Breast epithelium (tissue), 4 donors: ENCODE results near the gene C5orf22. TPM values are rescaled to one million over a fixed set of nuclear protein-coding genes. Genes with fewer than 3 reads are reported as not detected.
"Not testable (repeated sequence)": the region's sequence is repeated elsewhere in the genome, so short reads cannot be mapped to it uniquely, and the experiment has no call there.

Experiments
- DNase-seq, 2 donors: peaks; one replicate each; pipeline ENCODE4 v3.0.0-alpha.2; 2019; ENCODE audit warnings: low spot score in 2 of 2
- H3K27ac ChIP-seq, 2 donors: fragments of 200-600 bp; sonication (generic) in 1 of 2; one replicate each; pipeline ENCODE4 v1.5.1; 2016 to 2019; ENCODE audit warnings: mild to moderate bottlenecking in 1 of 2
- H3K27me3 ChIP-seq, 2 donors: fragments of 200-600 bp; sonication (generic) in 1 of 2; one replicate each; pipeline versions ENCODE4 v1.5.1 to v1.6.0; 2017 to 2019; ENCODE audit warnings: control low read depth in 1 of 2, mild to moderate bottlenecking in 1 of 2
- H3K36me3 ChIP-seq: fragments of 200-600 bp; one replicate; pipeline ENCODE4 v1.5.1; 2019
- H3K4me1 ChIP-seq, 2 donors: fragments of 200-600 bp; sonication (generic); one replicate each; pipeline ENCODE4 v1.5.1; 2016 to 2019; ENCODE audit warnings: control low read depth in 1 of 2
- H3K4me3 ChIP-seq, 3 donors: fragments of 200-600 bp; sonication (generic); 1 replicate in 2 of 3; 2 replicates in 1 of 3; pipeline ENCODE4 v1.5.1; 2016 to 2019; ENCODE audit warnings: mild to moderate bottlenecking in 3 of 3, moderate library complexity in 2 of 3
- H3K9me3 ChIP-seq, 2 donors: fragments of 200-600 bp; sonication (generic) in 1 of 2; one replicate each; pipeline ENCODE4 v1.5.1; 2016 to 2019; ENCODE audit warnings: control low read depth in 1 of 2
- CTCF ChIP-seq, 3 donors: fragments of 450-650 bp; IDR thresholded peaks; one replicate each; pipeline ENCODE4 v1.5.1; 2016 to 2017; ENCODE audit warnings: antibody characterized with exemption in 3 of 3, mild to moderate bottlenecking in 3 of 3, moderate library complexity in 3 of 3
- POLR2A ChIP-seq: fragments of 450-650 bp; IDR thresholded peaks from one replicate; pipeline ENCODE4 v1.6.1; 2016; ENCODE audit warnings: antibody characterized with exemption, mild to moderate bottlenecking, moderate library complexity
- POLR2AphosphoS5 ChIP-seq, 3 donors: sonication (generic); formaldehyde crosslinking; IDR thresholded peaks; one replicate each; pipeline ENCODE4 v1.6.1; 2017; ENCODE audit warnings: antibody characterized with exemption in 3 of 3
- intact Hi-C: fragments of 100-400 bp; cut with DNase I; formaldehyde crosslinking; loops from one replicate; pipeline ENCODE4 v1.15.1; 2023; ENCODE audit warnings: low total_unique reads
- total RNA-seq, 3 donors: library from RNA; depleted of rRNA; stranded (reverse); fragments of >200 nt; gene quantifications; one replicate each; pipeline ENCODE4 v1.1.0, GENCODE V29; 2016

C5orf22 gene
- total RNA-seq, 3 donors from 2014 or later: 14.4 to 25.8 (median 17.4) TPM

DNA sequence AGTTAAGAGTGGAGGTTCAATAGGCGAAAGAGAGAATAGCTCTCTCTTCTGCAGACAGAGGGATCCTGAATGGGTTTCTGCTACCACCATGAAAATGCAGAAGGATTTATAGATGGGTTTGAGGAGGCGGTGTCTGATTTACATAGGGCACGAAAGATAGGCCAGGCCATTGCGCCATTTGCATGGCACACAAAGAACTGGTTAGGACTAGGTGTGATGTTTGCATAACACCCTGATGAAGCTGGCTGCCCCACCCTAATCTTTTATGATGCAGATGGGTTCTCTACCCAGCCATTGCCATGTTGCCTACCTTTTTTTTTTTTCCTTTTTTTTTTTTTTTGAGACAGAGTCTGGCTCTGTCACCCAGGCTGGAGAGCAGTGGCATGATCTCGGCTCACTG is 55.4 kb downstream of the C5orf22 start:
- no peak overlapping the region for H3K27ac ChIP-seq
- DNase-seq: no peak
- no peaks in the 10 kb centered on the region for H3K27me3 ChIP-seq
- no peak overlapping the region for H3K4me3 ChIP-seq
- intact Hi-C loops: loop anchor here (10.0 kb wide), 1 partner anchor 217 kb away; no protein-coding TSS in a partner anchor
- H3K9me3 ChIP-seq: no peaks in the 10 kb centered on the region
- H3K4me1 ChIP-seq: no peaks in the 10 kb centered on the region
- H3K36me3 ChIP-seq: no peaks in the 10 kb centered on the region
- no peak for TF ChIP-seq CTCF (IDR thresholded peaks at IDR 0.05)
- TF ChIP-seq POLR2A: no peak

DNA sequence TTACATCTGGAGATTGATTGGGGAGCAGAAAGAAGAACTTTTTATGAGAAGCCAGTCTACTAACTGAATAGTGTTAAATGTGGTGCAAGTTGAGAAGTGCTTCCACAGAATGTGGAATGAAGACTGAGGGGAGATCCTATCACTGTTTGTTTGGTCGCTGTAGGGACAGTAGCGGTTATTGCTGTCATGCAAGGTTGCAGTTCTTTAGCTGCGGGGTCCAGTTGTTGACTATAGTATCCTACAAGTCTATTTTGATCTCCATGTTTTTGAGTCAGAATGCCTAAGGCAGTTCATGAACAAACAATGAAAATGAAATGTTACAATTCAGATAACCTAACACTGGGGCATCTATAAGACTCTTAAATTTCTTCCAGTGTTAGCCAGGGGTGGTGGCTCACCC is 61.6 kb downstream of the C5orf22 start:
- DNase-seq: no peak
- Histone ChIP-seq H3K4me1 (no peaks in the 10 kb centered on the region), H3K36me3 (no peaks in the 10 kb centered on the region), H3K27me3 (no peaks in the 10 kb centered on the region), H3K9me3 (no peaks in the 10 kb centered on the region), H3K4me3 (no peak overlapping the region), H3K27ac (no peak overlapping the region)
- intact Hi-C loops: loop anchor here (10.0 kb wide), 1 partner anchor 999 kb away; no protein-coding TSS in a partner anchor
- no peak for TF ChIP-seq CTCF (IDR thresholded peaks at IDR 0.05)
- TF ChIP-seq POLR2A: no peak
- TF ChIP-seq POLR2AphosphoS5 (IDR thresholded peaks at IDR 0.05): no peak

DNA sequence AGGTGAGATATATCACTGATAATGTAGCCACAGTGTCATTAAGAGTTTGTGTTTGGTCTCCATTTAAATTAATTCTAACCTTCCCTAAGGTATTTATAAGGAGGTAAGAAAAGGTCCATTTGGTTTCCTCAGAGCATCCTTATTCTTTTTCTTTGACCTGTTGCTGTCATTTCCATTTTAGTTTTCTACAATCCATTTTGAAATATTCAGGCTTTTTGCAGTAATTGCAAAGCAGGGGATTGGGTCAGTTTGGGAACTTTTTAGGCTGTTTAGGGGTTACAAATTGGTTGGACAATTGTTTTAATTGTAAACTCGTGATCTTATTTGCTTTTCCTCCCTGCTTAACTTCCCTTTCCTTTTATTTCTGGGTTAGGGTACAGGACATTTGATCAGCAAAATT is 64.3 kb downstream of the C5orf22 start:
- no peaks in the 10 kb centered on the region for H3K36me3 ChIP-seq
- H3K4me3 ChIP-seq: no peak overlapping the region
- DNase-seq: no peak
- TF ChIP-seq POLR2AphosphoS5 (IDR thresholded peaks at IDR 0.05) (no peak), CTCF (IDR thresholded peaks at IDR 0.05) (no peak), POLR2A (no peak)
- H3K9me3 ChIP-seq: no peaks in the 10 kb centered on the region
- no peaks in the 10 kb centered on the region for H3K4me1 ChIP-seq
- H3K27me3 ChIP-seq: no peaks in the 10 kb centered on the region
- intact Hi-C loops: loop anchor here (10.0 kb wide), 1 partner anchor 1002 kb away; no protein-coding TSS in a partner anchor
- no peak overlapping the region for H3K27ac ChIP-seq

DNA sequence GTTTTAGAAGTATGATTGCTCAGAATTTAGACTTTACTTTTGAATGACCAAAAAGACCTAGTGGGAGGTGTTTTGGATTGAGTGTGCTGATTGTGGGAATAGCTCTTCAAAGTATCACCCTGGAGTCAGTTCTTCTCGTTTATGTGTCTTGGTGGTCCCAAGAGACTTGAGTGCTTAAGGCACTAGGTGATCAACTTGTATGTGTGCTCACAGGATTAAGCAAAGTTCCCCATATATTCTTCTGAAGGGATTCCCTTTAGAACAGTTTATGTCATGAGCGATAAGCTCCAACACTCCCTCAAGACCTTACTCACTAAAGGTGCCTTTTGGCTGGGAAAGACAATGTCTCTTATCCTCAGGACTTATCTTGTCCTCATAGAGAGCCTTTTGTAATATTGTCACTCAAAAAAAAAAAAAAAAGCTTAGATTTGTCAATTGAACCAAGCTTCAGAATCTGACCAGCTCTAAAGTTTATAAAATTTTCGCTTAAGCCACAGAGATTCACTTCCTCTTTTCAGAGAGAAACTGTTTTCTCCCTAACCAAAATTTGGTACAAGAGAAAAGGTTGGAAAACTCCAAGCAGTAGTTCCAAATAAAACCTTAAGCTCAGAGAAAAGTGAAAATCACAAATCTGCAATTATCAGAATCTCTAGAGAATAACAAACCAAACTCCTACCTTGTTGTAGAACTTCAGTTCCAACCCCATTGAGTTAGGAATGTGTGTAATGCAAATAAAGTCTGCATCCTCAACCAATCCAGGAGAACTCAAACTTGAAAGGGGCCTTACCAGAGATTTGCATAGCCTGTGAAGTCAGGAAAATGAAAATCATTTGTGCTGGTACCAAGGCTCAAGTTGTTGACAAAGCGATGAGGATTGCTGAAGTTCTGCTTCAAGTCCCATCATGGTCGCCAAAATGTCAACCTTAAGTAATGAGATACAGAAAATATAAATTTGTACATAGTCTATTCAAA is 66.8 kb downstream of the C5orf22 start:
- Histone ChIP-seq H3K27me3 (no peaks in the 10 kb centered on the region), H3K4me1 (no peaks in the 10 kb centered on the region)
- intact Hi-C loops: loop anchor here (10.0 kb wide), 1 partner anchor 1004 kb away; no protein-coding TSS in a partner anchor

DNA sequence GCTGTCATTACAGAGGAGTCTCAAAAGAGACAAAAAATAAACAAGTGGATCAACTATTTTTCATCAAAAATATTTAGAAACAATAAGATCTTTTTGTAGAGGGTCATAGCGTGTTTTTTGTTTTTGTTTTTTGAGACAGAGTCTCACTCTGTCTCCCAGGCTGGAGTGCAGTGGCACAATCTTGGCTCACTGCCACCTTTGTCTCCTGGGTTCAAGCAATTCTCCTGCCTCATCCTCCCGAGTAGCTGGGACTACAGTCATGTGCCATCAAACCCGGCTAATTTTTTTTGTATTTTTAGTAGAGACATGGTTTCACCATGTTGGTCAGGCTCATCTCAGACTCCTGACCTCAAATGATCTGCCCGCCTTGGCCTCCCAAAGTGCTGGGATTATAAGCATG is 70.2 kb downstream of the C5orf22 start:
- H3K9me3 ChIP-seq, DNase-seq, H3K4me1 ChIP-seq, H3K27me3 ChIP-seq, H3K27ac ChIP-seq, H3K36me3 ChIP-seq, H3K4me3 ChIP-seq: not testable (repeated sequence)
- intact Hi-C loops: loop anchor here (5.0 kb wide), 1 partner anchor 295 kb away; no protein-coding TSS in a partner anchor

More for the DNA sequence above, 66.8 kb downstream of the C5orf22 start:
- Histone ChIP-seq H3K9me3 (no peaks in the 10 kb centered on the region), H3K27ac (no peak overlapping the region), H3K36me3 (no peaks in the 10 kb centered on the region), H3K4me3 (no peak overlapping the region)
- TF ChIP-seq POLR2A: no peak
- TF ChIP-seq CTCF (IDR thresholded peaks at IDR 0.05): no peak
- TF ChIP-seq POLR2AphosphoS5 (IDR thresholded peaks at IDR 0.05): no peak
- DNase-seq: no peak
